ENCODE results near the gene ZNF814.
"Not testable (repeated sequence)": the region's sequence is repeated elsewhere in the genome, so short reads cannot be mapped to it uniquely, and the experiment has no call there.

Gene ZNF814

DNA sequence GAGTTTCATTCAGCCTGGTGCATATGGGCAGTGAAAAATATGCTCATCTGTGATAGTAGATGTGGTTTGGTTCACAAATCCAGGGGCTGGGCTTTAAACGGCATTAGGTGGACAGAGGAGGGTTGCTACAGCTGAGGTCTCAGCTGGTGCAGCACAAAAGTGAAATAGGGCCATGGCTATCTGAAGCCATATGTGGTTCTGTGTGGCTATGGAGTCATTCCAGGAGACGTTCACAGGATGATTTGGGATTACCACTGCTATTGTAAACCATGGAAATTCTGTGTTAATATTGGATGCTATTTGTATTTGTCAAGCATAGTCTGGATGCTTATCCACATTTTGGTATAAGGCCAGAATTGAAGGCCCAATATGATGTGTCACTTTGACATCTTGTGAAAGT lies 34.7 kb downstream of the ZNF814 start:
- not testable (repeated sequence) for DNase-seq

GRCh38 chr19:57851812-57852603 lies 36.8 kb downstream of the ZNF814 start:
- not testable (repeated sequence) for DNase-seq

DNA sequence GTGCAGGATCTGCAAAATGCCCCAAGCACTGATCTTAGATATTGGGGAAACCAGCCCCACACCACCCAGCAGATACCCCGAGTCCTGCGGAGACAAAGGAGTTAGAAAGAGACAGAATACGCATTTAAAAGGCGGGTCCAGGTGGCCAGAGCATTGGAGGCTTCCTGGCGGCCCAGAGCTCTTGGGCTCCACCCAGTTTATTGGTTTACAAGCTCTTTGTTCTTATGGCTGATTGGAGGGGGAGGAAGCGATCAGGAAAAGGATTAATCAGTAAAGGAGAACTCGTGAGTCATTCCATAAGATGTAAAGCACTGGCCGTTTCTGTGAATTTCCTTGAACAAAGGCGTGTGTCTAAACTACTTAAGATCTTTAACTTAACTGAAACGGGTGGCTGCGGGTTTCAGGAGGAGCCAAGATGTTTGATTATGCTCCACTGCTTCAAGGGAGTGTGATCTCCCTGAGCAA lies 38.3 kb downstream of the ZNF814 start:
- peak; percentile 47 for DNase-seq

- peak; percentile 89 for DNase-seq
Measured at GRCh38 chr19:57849666-57850473, 39.0 kb downstream of the ZNF814 start, which contains the start of gene ZNF587. TSS of gene ZNF587 (plus strand) at chr19:57849859. CDS start at chr19:57850039, 180 bp downstream.

- not testable (repeated sequence) for DNase-seq
Measured at GRCh38 chr19:57849162-57849665, 39.6 kb downstream of the ZNF814 start.

- DNase-seq = not testable (repeated sequence)
Measured at GRCh38 chr19:57847164-57847563, 41.7 kb downstream of the ZNF814 start.

GRCh38 chr19:57841122-57841763 lies 47.6 kb downstream of the ZNF814 start:
- peak; percentile 12 for DNase-seq

DNA sequence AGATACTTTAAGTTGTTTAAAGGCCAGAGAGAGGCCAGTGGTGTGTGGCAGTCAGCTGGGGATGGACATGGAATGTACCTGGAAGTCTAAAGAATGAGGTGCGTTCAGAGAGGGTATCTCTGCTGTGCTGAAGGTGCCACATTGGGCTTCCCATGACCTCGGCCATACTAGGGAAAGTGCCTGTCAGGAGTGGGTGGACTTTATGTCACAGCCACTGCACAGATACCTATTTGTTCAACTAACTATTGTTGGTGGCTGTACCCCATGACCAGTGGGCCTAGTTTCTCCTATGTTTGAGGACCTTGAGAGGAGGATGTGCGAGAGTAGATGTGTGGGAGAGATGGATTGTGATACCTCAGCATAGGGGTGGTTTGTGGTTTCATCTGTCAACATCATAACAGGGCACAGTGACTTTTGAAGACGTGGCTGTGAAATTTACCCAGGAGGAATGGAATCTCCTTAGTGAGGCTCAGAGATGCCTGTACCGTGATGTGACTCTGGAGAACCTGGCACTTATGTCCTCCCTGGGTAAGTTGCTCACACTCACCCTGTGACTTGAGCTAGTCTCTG lies 50.1 kb downstream of the ZNF814 start:
- DNase-seq = not testable (repeated sequence)

- DNase-seq = not testable (repeated sequence)
Measured at GRCh38 chr19:57836991-57837390, 51.8 kb downstream of the ZNF814 start.

- peak; percentile 85 for DNase-seq
Measured at GRCh38 chr19:57830071-57830602, 58.7 kb downstream of the ZNF814 start, which contains the start of gene ZNF587B. TSS of gene ZNF587B (plus strand) at chr19:57830299. CDS start at chr19:57830529, 230 bp downstream.

DNA sequence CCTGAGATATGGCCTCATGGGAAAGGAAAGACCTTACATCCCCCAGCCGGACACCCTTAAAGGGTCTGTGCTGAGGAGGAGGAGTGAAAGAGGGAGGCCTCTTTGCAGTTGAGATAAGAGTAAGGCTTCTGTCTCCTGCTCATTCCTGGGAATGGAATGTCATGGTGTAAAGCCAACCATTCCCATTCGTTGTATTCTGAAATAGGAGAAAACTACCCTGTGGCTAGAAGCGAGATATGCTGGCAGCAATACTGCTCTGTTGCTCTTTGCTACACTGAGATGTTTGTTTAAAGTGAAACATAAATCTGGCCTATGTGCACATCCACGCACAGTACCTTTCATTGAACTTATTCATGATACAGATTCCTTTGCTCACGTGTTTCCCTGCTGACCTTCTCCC lies 59.5 kb downstream of the ZNF814 start:
- no peak for DNase-seq

DNA sequence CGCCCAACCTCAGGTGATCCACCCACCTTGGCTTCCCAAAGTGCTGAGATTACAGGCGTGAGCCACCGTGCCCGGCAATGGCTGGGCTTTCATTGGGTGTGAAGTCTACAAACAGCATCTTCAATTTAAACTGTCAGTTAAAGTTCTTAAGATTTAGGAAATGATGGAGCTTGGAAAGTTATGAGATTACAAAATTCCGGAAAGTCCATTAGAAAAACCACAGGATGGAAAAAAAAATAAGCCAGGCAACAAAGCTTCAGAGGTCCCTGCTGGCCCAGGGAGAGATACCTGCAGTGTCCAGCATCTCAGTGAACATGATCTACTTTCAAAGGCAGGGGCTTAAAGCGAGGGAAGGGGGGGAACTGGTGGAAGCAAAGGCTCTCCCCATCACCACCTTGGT lies 63.3 kb downstream of the ZNF814 start:
- DNase-seq = no peak

GRCh38 chr19:57823608-57824007 lies 65.2 kb downstream of the ZNF814 start:
- DNase-seq = not testable (repeated sequence)

GRCh38 chr19:57823155-57823554 lies 65.7 kb downstream of the ZNF814 start:
- DNase-seq = not testable (repeated sequence)

- not testable (repeated sequence) for DNase-seq
Measured at GRCh38 chr19:57821501-57821900, 67.3 kb downstream of the ZNF814 start.

GRCh38 chr19:57821095-57821494 lies 67.7 kb downstream of the ZNF814 start:
- DNase-seq = not testable (repeated sequence)

GRCh38 chr19:57820599-57820998 lies 68.2 kb downstream of the ZNF814 start:
- no peak for DNase-seq

DNA sequence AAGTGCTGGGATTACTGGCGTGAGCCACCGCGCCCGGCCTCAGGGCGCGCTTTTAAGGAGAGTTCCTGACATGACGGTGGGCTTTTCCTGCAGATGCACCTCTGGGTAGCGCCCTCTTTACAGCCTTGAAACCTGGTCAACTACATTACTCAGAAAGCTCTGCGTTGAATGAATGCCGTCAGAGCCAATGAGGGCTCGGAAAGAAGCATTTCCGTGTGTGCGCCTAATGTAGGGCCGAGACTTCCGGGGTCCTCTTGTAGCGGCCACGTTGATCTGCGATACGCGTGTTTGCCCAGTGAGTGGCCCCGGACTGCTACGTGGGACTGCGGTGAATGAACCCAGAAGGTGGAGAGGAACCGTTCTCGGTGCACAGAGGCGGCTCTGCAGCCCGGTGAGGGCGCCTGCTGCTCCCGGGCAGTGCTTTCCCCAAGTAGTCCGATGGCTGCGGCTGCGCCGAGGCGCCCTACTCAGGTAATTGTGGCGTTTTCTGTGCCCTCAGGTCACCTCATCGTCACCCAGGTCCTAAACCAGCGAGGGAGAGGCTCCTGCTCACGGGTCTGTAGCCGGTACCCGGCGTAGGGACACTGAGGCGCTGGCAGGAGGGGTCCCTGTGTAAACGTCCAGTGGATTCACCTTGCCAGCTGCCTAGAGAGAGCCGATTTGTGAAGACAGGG lies 69.2 kb downstream of the ZNF814 start:
- peak; percentile 98 for DNase-seq

GRCh38 chr19:57818378-57818777 lies 70.5 kb downstream of the ZNF814 start:
- no peak for DNase-seq

GRCh38 chr19:57817976-57818375 lies 70.9 kb downstream of the ZNF814 start:
- no peak for DNase-seq

- peak; percentile 9 for DNase-seq
Measured at GRCh38 chr19:57816652-57817051, 72.2 kb downstream of the ZNF814 start.
